ENCODE results near the gene ITPR1.

GRCh38 chr3:4546346-4547178 lies 53.4 kb downstream of the ITPR1 start:
- TF ChIP-seq ZBTB33 (IDR thresholded peaks at IDR 0.05) (no peak), REST (IDR thresholded peaks at IDR 0.05) (no peak), HNF4A (conservative IDR thresholded peaks at IDR 0.05) (no peak), MAX (IDR thresholded peaks at IDR 0.05) (no peak), CTCF (IDR thresholded peaks at IDR 0.05; ENCODE audit: low read depth, low read length, missing input control) (no peak)
